GM10266 (cell line): ENCODE data around the gene NAP1L1.

Experiments
- DNase-seq: peaks from one replicate; pipeline ENCODE4 v3.0.0; 2012; ENCODE audit errors: extremely low spot score
- CTCF ChIP-seq: IDR thresholded peaks from 2 replicates; pipeline ENCODE4 v1.5.1; 2012; ENCODE audit warnings: mild to moderate bottlenecking, low read depth; ENCODE audit not compliant: control insufficient read depth, insufficient read depth; ENCODE audit errors: missing control alignments

Gene NAP1L1

GRCh38 chr12:76026643-76027063, 57.8 kb downstream of the NAP1L1 start:
- no peak for TF ChIP-seq CTCF
- DNase-seq, result no peak

- DNase-seq, result no peak
- TF ChIP-seq CTCF, result no peak
Observed at GRCh38 chr12:76025601-76026575, 58.6 kb downstream of the NAP1L1 start.

GRCh38 chr12:76024942-76025600, 59.4 kb downstream of the NAP1L1 start:
- no peak for TF ChIP-seq CTCF
- DNase-seq, result no peak

GRCh38 chr12:76024102-76024781, 60.2 kb downstream of the NAP1L1 start:
- DNase-seq, result no peak
- TF ChIP-seq CTCF, result no peak

- TF ChIP-seq CTCF, result no peak
- DNase-seq, result no peak
Observed at GRCh38 chr12:76023069-76023690, 61.3 kb downstream of the NAP1L1 start.

- no peak for TF ChIP-seq CTCF
- no peak for DNase-seq
Observed at GRCh38 chr12:76022506-76022905, 62.0 kb downstream of the NAP1L1 start.
